Fibroblast of lung (primary cell): ENCODE measurements around the gene GPATCH1. TPM values are rescaled to one million over a fixed set of nuclear protein-coding genes. Genes with fewer than 3 reads are reported as not detected.

Experiments used
- DNase-seq, 2 donors: peaks; one replicate each; pipeline versions ENCODE4 v3.0.0 to v3.0.0-alpha.2; 2010; ENCODE audit warnings: low read depth in 2 of 2
- H2AFZ ChIP-seq: 2 replicates; pipeline ENCODE4 v1.5.1; 2012; ENCODE audit warnings: low read length, control low read depth, inconsistent platforms
- H3K27ac ChIP-seq: 2 replicates; pipeline ENCODE4 v1.5.1; 2011; ENCODE audit warnings: low read length, control low read depth; ENCODE audit not compliant: insufficient read depth
- H3K27me3 ChIP-seq: 2 replicates; pipeline ENCODE4 v1.5.1; 2011; ENCODE audit warnings: mild to moderate bottlenecking, low read length; ENCODE audit not compliant: control insufficient read depth, insufficient read depth
- H3K36me3 ChIP-seq: 2 replicates; pipeline ENCODE4 v1.5.1; 2011; ENCODE audit warnings: low read length; ENCODE audit not compliant: control insufficient read depth, insufficient read depth
- H3K4me1 ChIP-seq: 2 replicates; pipeline ENCODE4 v1.5.1; 2011; ENCODE audit warnings: low read length; ENCODE audit not compliant: control insufficient read depth, insufficient read depth; ENCODE audit errors: extremely low read depth
- H3K4me2 ChIP-seq: 2 replicates; pipeline ENCODE4 v1.5.1; 2011; ENCODE audit warnings: low read length, control low read depth; ENCODE audit not compliant: insufficient read depth; ENCODE audit errors: extremely low read depth
- H3K4me3 ChIP-seq, 4 experiments: fragments of 200-600 bp in 1 of 4; sonication (generic) in 1 of 4; replicated peaks in 1 of 4; 2 replicates each; pipeline ENCODE4 v1.5.1; 2011 to 2016; ENCODE audit warnings: low read length in 4 of 4, low read depth in 3 of 4, mild to moderate bottlenecking in 3 of 4, control low read depth in 2 of 4, inconsistent platforms in 1 of 4, mixed read lengths in 1 of 4; ENCODE audit not compliant: insufficient read depth in 1 of 4; ENCODE audit errors: control extremely low read depth in 1 of 4
- H3K79me2 ChIP-seq: 2 replicates; pipeline ENCODE4 v1.5.1; 2012; ENCODE audit warnings: mild to moderate bottlenecking, low read length, inconsistent platforms; ENCODE audit not compliant: control insufficient read depth, insufficient read depth
- H3K9ac ChIP-seq: 2 replicates; pipeline ENCODE4 v1.5.1; 2011; ENCODE audit warnings: mild to moderate bottlenecking, low read length, control low read depth; ENCODE audit not compliant: insufficient read depth
- H3K9me3 ChIP-seq: 2 replicates; pipeline ENCODE4 v1.5.1; 2012; ENCODE audit warnings: low read depth, low read length; ENCODE audit not compliant: control insufficient read depth, insufficient read depth
- H4K20me1 ChIP-seq: 2 replicates; pipeline ENCODE4 v1.5.1; 2011; ENCODE audit warnings: low read length; ENCODE audit not compliant: control insufficient read depth, insufficient read depth; ENCODE audit errors: extremely low read depth
- EZH2 ChIP-seq: IDR thresholded peaks from 2 replicates; pipeline ENCODE4 v1.5.1; 2012; ENCODE audit warnings: low read length, control low read depth, mild to moderate bottlenecking; ENCODE audit errors: missing control alignments
- polyA plus RNA-seq, 2 donors: library from polyadenylated mRNA; depleted of rRNA in 1 of 2; stranded (reverse) in 1 of 2; unstranded in 1 of 2; fragments of >200 nt; gene quantifications; 2 replicates each; pipeline ENCODE4 v1.2.1, GENCODE V29; 2011 to 2012; ENCODE audit warnings: missing spikeins in 1 of 2
- total RNA-seq: library from RNA; depleted of rRNA; stranded (reverse); fragments of >200 nt; gene quantifications from 2 replicates; pipeline ENCODE4 v1.2.1, GENCODE V29; 2014
- TF ChIP-seq, protein P1 (sequence below), 2 donors: IDR thresholded peaks in 1 of 2; conservative IDR thresholded peaks in 1 of 2; 1 replicate in 1 of 2; 2 replicates in 1 of 2; pipeline ENCODE4 v1.5.1; 2011 to 2012; ENCODE audit warnings: low read length in 2 of 2, control low read depth in 1 of 2, inconsistent platforms in 1 of 2, low read depth in 1 of 2, mild to moderate bottlenecking in 1 of 2

The GPATCH1 gene
- total and polyA plus RNA-seq, 2 donors (not counting 1 experiment from before 2014, with no cell fraction given) = 5.6 to 6.3 TPM

DNA sequence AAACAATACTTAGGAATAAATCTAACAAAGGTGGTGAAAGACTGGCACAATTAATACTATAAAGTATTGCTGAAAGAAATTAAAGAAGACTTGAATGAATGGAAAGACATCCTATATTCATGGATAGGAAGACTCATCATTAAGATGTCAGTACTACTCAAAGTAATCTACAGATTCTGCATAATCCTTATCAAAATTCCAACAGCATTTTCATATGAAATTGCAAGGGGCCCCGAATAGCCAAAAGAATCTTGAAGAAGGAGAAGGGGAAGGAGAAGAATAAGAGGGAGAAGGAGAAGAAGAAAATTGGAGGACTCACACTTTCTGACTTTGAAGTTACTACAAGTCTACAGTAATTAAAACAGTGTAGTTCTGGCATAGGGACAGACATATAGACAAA lies 87.5 kb downstream of the GPATCH1 start:
- Histone ChIP-seq H3K27ac (no peak overlapping the region), H4K20me1 (no peaks in the 10 kb centered on the region), H3K79me2 (no peaks in the 10 kb centered on the region), H3K36me3 (no peaks in the 10 kb centered on the region), H2AFZ (no peak overlapping the region), H3K9me3 (no peaks in the 10 kb centered on the region), H3K4me1 (no peaks in the 10 kb centered on the region), H3K4me3 (no peak overlapping the region), H3K4me2 (no peak overlapping the region), H3K27me3 (no peaks in the 10 kb centered on the region), H3K9ac (no peak overlapping the region)
- DNase-seq = no peak
- TF ChIP-seq, protein P1, sequence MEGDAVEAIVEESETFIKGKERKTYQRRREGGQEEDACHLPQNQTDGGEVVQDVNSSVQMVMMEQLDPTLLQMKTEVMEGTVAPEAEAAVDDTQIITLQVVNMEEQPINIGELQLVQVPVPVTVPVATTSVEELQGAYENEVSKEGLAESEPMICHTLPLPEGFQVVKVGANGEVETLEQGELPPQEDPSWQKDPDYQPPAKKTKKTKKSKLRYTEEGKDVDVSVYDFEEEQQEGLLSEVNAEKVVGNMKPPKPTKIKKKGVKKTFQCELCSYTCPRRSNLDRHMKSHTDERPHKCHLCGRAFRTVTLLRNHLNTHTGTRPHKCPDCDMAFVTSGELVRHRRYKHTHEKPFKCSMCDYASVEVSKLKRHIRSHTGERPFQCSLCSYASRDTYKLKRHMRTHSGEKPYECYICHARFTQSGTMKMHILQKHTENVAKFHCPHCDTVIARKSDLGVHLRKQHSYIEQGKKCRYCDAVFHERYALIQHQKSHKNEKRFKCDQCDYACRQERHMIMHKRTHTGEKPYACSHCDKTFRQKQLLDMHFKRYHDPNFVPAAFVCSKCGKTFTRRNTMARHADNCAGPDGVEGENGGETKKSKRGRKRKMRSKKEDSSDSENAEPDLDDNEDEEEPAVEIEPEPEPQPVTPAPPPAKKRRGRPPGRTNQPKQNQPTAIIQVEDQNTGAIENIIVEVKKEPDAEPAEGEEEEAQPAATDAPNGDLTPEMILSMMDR (conservative IDR thresholded peaks at IDR 0.05 in 1 of 2, IDR thresholded peaks at IDR 0.05 in 1 of 2; ENCODE audit: low read depth in 1 of 2, low read length in 2 of 2) = no peak
- TF ChIP-seq EZH2 = no peak

DNA sequence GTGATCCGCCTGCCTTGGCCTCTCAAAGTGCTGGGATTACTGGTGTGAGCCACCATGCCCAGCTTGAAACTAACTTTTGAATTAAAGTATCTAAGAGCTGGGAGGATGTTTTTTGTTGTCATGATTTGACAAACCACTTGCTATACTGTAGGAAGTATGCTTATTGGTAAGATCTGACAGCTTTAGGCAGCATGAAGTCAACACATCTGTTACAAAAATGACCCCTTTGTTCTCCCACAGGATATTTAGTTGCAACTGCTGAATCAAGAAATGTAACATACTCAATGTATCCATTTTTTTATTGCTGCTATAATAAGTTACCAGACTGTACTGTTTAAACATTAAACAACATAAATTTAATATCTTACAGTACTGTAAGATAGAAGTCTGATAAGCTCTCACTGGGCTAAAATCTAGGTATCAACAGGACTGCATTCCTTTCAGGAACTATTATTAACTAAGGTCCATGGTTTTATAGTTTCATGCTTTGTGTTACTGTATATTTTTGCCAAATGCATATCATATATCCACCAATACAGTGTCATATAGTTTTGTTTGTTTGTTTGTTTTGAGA lies 90.3 kb downstream of the GPATCH1 start:
- no peak for TF ChIP-seq EZH2
- TF ChIP-seq, protein P1 (conservative IDR thresholded peaks at IDR 0.05 in 1 of 2, IDR thresholded peaks at IDR 0.05 in 1 of 2; ENCODE audit: low read depth in 1 of 2, low read length in 2 of 2) = no peak
- Histone ChIP-seq H3K27ac (no peak overlapping the region), H3K9ac (no peak overlapping the region), H3K9me3 (no peaks in the 10 kb centered on the region), H3K4me3 (no peak overlapping the region), H3K4me2 (no peak overlapping the region), H4K20me1 (no peaks in the 10 kb centered on the region), H3K79me2 (peaks cover 2% of the 10 kb centered on the region), H3K4me1 (peaks cover 4% of the 10 kb centered on the region), H3K36me3 (no peaks in the 10 kb centered on the region), H2AFZ (no peak overlapping the region), H3K27me3 (no peaks in the 10 kb centered on the region)
- DNase-seq = no peak

DNA sequence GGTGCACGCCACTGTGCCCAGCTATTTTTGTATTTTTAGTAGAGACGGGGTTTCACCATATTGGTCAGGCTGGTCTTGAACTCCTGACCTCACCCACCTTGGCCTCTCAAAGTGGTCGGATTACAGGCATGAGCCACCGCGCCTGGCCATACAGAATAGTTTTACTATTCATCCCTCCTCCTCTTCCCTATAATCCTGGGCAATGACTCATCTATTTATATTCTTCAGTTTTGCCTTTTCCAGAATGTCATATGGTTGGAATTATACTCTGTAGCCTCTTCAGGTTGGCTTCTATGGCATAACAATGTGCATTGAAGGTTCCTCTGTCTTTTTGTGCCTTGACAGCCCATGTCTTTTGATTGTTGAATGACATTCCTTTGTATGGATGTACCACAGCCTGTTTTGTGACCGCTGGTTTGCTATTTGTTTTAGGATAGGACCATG lies 91.0 kb downstream of the GPATCH1 start:
- Histone ChIP-seq H3K4me2 (no peak overlapping the region), H3K4me3 (no peak overlapping the region), H4K20me1 (no peaks in the 10 kb centered on the region), H3K9ac (no peak overlapping the region), H3K27me3 (no peaks in the 10 kb centered on the region), H3K36me3 (no peaks in the 10 kb centered on the region), H3K27ac (no peak overlapping the region), H3K4me1 (peaks cover 4% of the 10 kb centered on the region), H3K79me2 (peaks cover 2% of the 10 kb centered on the region), H3K9me3 (no peaks in the 10 kb centered on the region), H2AFZ (no peak overlapping the region)
- TF ChIP-seq, protein P1 (conservative IDR thresholded peaks at IDR 0.05 in 1 of 2, IDR thresholded peaks at IDR 0.05 in 1 of 2; ENCODE audit: low read depth in 1 of 2, low read length in 2 of 2) = no peak
- TF ChIP-seq EZH2 = no peak
- peak; percentile 38 to 58 for DNase-seq
